ENCODE measurements around the gene SHROOM3. TPM values are rescaled to one million over a fixed set of nuclear protein-coding genes. Genes with fewer than 3 reads are reported as not detected.

SHROOM3 gene
- total RNA-seq, 1 experiment from 2014 or later = 27.6 TPM

DNA sequence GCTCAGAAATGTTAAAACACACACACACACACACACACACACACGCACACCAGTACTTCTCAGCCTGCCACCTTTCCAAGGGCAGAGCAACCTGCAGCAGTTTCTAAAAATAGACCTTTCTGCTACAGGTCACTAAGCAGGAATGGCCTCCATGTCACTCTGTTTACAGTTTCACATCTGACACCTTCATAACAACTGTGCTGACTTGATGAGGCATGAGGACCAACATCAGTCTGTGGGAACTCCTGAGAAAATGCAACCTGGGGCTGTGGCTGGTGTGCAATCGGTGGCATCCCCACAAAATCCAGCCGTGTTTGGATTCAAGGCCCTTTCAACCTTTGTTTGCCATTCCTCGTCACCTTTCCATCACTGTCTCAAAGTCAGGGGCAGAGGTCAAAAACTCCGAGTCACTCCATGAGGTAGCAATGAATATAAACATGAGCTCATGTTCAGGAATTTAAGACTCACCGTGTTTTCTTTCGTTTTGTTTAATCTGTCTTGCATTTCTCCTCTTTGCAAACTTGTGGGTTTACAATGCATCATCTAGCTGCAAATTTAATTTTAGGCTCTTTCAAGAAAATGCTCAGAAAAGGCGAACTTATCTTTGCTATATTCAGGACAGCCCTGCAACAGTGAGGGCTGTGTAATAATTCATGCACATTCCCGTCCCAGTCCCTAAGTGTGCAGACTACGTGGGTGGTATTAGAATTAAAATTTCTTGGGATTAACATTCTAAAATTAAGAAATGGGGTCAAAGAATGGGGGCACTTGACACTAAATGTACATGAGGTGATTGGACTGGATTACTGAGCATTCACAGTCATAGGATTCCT lies 135.3 kb downstream of the SHROOM3 start:
- Histone ChIP-seq H3K4me1 (ENCODE audit: insufficient read depth, low read length) (peaks cover 4% of the 10 kb centered on the region; the same call in 1 of the 2 replicates), H3K4ac (ENCODE audit: low read depth, low read length) (no peak overlapping the region), H3K27ac (ENCODE audit: insufficient read length, low read depth, low read length) (no peak overlapping the region), H3T11ph (ENCODE audit: low read length) (no peak overlapping the region), H2BK15ac (ENCODE audit: low read depth, low read length) (no peak overlapping the region), H4K91ac (ENCODE audit: insufficient read length, low read depth, low read length) (no peak overlapping the region), H4K20me1 (ENCODE audit: control insufficient read depth, insufficient read depth, insufficient read length) (no peaks in the 10 kb centered on the region), H3K18ac (ENCODE audit: insufficient read length, low read depth, low read length) (peak overlapping the region; percentile 3), H2BK20ac (ENCODE audit: low read depth, low read length, poor library complexity, severe bottlenecking) (no peak overlapping the region), H2BK12ac (ENCODE audit: insufficient read length, low read depth, low read length) (no peak overlapping the region), H3K4me2 (ENCODE audit: insufficient read depth, insufficient read length, low read length) (no peak overlapping the region), H3K9ac (ENCODE audit: extremely low read depth, insufficient read length, low read length) (no peak overlapping the region), H3K14ac (ENCODE audit: insufficient read depth, low read length) (no peak overlapping the region), H4K5ac (ENCODE audit: insufficient read length, low read depth, low read length) (no peak overlapping the region), H2AK5ac (ENCODE audit: insufficient read length, low read length) (no peak overlapping the region), H2BK120ac (ENCODE audit: low read depth, low read length, poor library complexity, severe bottlenecking) (no peak overlapping the region), H4K8ac (replicated peaks; ENCODE audit: insufficient read length, low read depth, low read length) (no peak overlapping the region), H3K56ac (ENCODE audit: insufficient read length, low read depth, low read length) (no peak overlapping the region), H2BK5ac (ENCODE audit: insufficient read length, low read length) (no peak overlapping the region), H3K23ac (ENCODE audit: insufficient read length, low read depth, low read length) (no peak overlapping the region), H3K79me1 (ENCODE audit: insufficient read depth, low read depth, low read length, poor library complexity, severe bottlenecking) (no peaks in the 10 kb centered on the region), H3K27me3 (ENCODE audit: insufficient read depth, low read length) (no peaks in the 10 kb centered on the region), H3K79me2 (ENCODE audit: insufficient read depth, low read length) (no peaks in the 10 kb centered on the region), H2AFZ (ENCODE audit: low read length) (no peak overlapping the region), H3K9me3 (ENCODE audit: control insufficient read depth, low read depth, low read length) (no peaks in the 10 kb centered on the region), H3K23me2 (ENCODE audit: insufficient read length, low read depth, low read length, poor library complexity, severe bottlenecking) (no peaks in the 10 kb centered on the region)
- Mint-ChIP-seq H3K4me3 (no peak overlapping the region), H3K9me3 (no peaks in the 10 kb centered on the region), H3K36me3 (ENCODE audit: insufficient read depth in 1 of 3, low read depth in 3 of 3) (no peaks in the 10 kb centered on the region), H3K27ac (peak overlapping the region in 1 of 3 experiments; percentile 48; a peak in 2 of 7 replicates), H3K4me1 (peaks cover 18 to 34% of the 10 kb centered on the region in 2 experiments), H3K27me3 (ENCODE audit: low read depth) (no peaks in the 10 kb centered on the region; the same call in 1 of the 2 replicates)
- TF ChIP-seq CTCF (conservative IDR thresholded peaks at IDR 0.05) = no peak
- WGBS (ENCODE audit: extremely low coverage, insufficient read length, low lambda C conversion rate) = no CpG with 5 or more reads among the region's 10 CpGs
- DNase-seq = no peak
